ENCODE results near the gene EDN2.

DNA sequence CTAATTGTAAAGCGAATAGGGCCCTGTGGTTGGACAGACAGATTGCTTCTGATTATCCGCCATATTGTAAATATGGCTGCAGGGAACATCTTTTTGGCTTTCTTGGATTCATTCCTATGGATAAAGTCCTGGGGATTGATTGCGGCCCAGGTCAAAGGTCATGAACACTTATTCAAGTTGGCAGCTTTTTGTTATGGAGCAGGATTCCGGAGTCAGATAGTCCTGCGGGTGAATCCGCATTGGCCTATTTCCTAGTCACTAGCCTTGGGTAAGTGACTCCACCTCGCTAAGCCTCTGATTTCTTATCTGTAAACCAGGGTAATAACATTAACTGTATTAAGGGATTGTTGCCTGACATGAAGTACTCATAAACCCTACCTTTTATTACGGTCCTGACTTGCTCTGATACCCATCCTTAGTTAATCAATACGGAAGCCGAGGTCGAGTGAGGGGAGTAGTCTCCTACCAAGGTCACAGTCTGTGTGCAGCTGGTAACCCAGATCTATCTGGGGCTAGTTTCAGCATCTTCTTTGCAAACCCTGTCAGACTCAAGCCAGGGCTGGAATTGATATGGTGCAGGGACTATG lies 31.7 kb downstream of the EDN2 start:
- TF ChIP-seq POLR2AphosphoS5 (IDR thresholded peaks at IDR 0.05; ENCODE audit: insufficient read depth in 1 of 2, low read depth in 1 of 2), result no peak
- TF ChIP-seq, protein P1, sequence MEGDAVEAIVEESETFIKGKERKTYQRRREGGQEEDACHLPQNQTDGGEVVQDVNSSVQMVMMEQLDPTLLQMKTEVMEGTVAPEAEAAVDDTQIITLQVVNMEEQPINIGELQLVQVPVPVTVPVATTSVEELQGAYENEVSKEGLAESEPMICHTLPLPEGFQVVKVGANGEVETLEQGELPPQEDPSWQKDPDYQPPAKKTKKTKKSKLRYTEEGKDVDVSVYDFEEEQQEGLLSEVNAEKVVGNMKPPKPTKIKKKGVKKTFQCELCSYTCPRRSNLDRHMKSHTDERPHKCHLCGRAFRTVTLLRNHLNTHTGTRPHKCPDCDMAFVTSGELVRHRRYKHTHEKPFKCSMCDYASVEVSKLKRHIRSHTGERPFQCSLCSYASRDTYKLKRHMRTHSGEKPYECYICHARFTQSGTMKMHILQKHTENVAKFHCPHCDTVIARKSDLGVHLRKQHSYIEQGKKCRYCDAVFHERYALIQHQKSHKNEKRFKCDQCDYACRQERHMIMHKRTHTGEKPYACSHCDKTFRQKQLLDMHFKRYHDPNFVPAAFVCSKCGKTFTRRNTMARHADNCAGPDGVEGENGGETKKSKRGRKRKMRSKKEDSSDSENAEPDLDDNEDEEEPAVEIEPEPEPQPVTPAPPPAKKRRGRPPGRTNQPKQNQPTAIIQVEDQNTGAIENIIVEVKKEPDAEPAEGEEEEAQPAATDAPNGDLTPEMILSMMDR (IDR thresholded peaks at IDR 0.05), result no peak
